A549 (cell line): ENCODE data around the gene HHLA2. TPM values are rescaled to one million over a fixed set of nuclear protein-coding genes. Genes with fewer than 3 reads are reported as not detected.

Source experiments
- ATAC-seq, 2 experiments: fragments of 200-7000 bp in 1 of 2; fragments of >200 bp in 1 of 2; cut with Nextera tagmentation in 1 of 2; cut with Tn5 transposase in 1 of 2; 3 replicates each; pipeline versions ENCODE4 v1.8.0 to v1.9.1; 2018 to 2020; ENCODE audit warnings: mild to moderate bottlenecking in 1 of 2, moderate library complexity in 1 of 2
- CTCF ChIA-PET: fragments of 300-600 bp; sonication (Branson Sonifier 250); formaldehyde crosslinking; extraction: SDS; loops from one replicate; lab custom pipeline; 2021; ENCODE audit warnings: antibody characterized with exemption, inconsistent platforms; lab: Yijun Ruan, JAX
- POLR2A ChIA-PET: fragments of 350-600 bp; formaldehyde crosslinking; extraction: SDS; loops from one replicate; lab custom pipeline; 2021; ENCODE audit warnings: antibody characterized with exemption, inconsistent platforms; lab: Yijun Ruan, JAX
- DNase-seq, 2 experiments: peaks; one replicate each; pipeline versions ENCODE4 v3.0.0 to v3.0.0-alpha.2; 2011 to 2016; ENCODE audit warnings: low read depth in 1 of 2, low spot score in 1 of 2
- FAIRE-seq: peaks from 2 replicates; lab custom pipeline; 2011; peaks lifted over from hg19 to GRCh38; lab: Jason Lieb, UNC
- H3K27ac ChIP-seq, 2 experiments: fragments of >200 bp; sonication (Bioruptor Twin); formaldehyde crosslinking; 3 replicates each; pipeline ENCODE4 v1.5.1; 2016 to 2017
- H3K4me1 ChIP-seq: fragments of >200 bp; sonication (Bioruptor Twin); formaldehyde crosslinking; 3 replicates; pipeline ENCODE4 v1.6.1; 2016
- H3K4me2 ChIP-seq: fragments of >200 bp; sonication (Bioruptor Twin); formaldehyde crosslinking; 3 replicates; pipeline ENCODE4 v1.6.1; 2016
- H3K4me3 ChIP-seq: fragments of >200 bp; sonication (Bioruptor Twin); formaldehyde crosslinking; 3 replicates; pipeline ENCODE4 v1.5.1; 2016
- H3K9me3 ChIP-seq: fragments of >200 bp; sonication (Bioruptor Twin); formaldehyde crosslinking; 3 replicates; pipeline ENCODE4 v1.6.1; 2016
- BHLHE40 ChIP-seq: IDR thresholded peaks from 2 replicates; pipeline ENCODE4 v1.6.1; 2012; ENCODE audit warnings: low read depth, low read length, inconsistent platforms
- CEBPB ChIP-seq, 2 experiments: fragments of >200 bp in 1 of 2; sonication (Bioruptor Twin) in 1 of 2; formaldehyde crosslinking in 1 of 2; IDR thresholded peaks; 2 replicates each; pipeline ENCODE4 v1.6.1; 2012 to 2016
- CHD4 ChIP-seq: fragments of 200-600 bp; sonication (generic); IDR thresholded peaks from 2 replicates; pipeline ENCODE4 v1.6.1; 2016; ENCODE audit warnings: antibody characterized with exemption, mild to moderate bottlenecking, borderline replicate concordance
- CTCF ChIP-seq: fragments of >200 bp; sonication (Bioruptor Twin); formaldehyde crosslinking; IDR thresholded peaks from 3 replicates; pipeline ENCODE4 v1.5.1; 2016
- E2F6 ChIP-seq: IDR thresholded peaks from 2 replicates; pipeline ENCODE4 v1.6.1; 2012; ENCODE audit warnings: low read depth, borderline replicate concordance
- EHMT2 ChIP-seq: fragments of 200-600 bp; sonication (generic); IDR thresholded peaks from 2 replicates; pipeline ENCODE4 v1.6.1; 2016; ENCODE audit warnings: antibody characterized with exemption, low read depth, mild to moderate bottlenecking, moderate library complexity
- FOSL2 ChIP-seq, 2 experiments: fragments of 450-650 bp in 1 of 2; fragments of >200 bp in 1 of 2; sonication (Bioruptor Twin) in 1 of 2; formaldehyde crosslinking; IDR thresholded peaks; 2 replicates each; pipeline versions ENCODE4 v1.5.0 to v1.6.1; 2016 to 2020; ENCODE audit warnings: mild to moderate bottlenecking in 1 of 2, moderate library complexity in 1 of 2
- GATA3 ChIP-seq: IDR thresholded peaks from 2 replicates; pipeline ENCODE4 v1.6.1; 2012; ENCODE audit warnings: borderline replicate concordance
- HDAC2 ChIP-seq: fragments of 200-600 bp; sonication (generic); IDR thresholded peaks from 2 replicates; pipeline ENCODE4 v1.6.1; 2016
- HEYL ChIP-seq: fragments of 250-450 bp; sonication (Bioruptor Pico); IDR thresholded peaks from 2 replicates; pipeline ENCODE4 v1.8.0; 2021; ENCODE audit warnings: mild to moderate bottlenecking, moderate library complexity
- HMGXB4 ChIP-seq: fragments of 250-450 bp; sonication (Bioruptor Pico); IDR thresholded peaks from 2 replicates; pipeline ENCODE4 v1.5.0; 2021; ENCODE audit warnings: mild to moderate bottlenecking, moderate library complexity, borderline replicate concordance
- JUN ChIP-seq, 2 experiments: fragments of >200 bp; sonication (Bioruptor Twin); formaldehyde crosslinking; IDR thresholded peaks; 2 replicates in 1 of 2; 3 replicates in 1 of 2; pipeline ENCODE4 v1.6.1; 2016 to 2017
- KDM1A ChIP-seq: fragments of 200-600 bp; sonication (generic); IDR thresholded peaks from 2 replicates; pipeline ENCODE4 v1.6.1; 2016; ENCODE audit warnings: low read depth, mild to moderate bottlenecking
- KDM5A ChIP-seq: fragments of 200-600 bp; sonication (generic); IDR thresholded peaks from 2 replicates; pipeline ENCODE4 v1.6.1; 2016; ENCODE audit warnings: antibody characterized with exemption, mild to moderate bottlenecking
- NFE2L2 ChIP-seq: fragments of 150-350 bp; conservative IDR thresholded peaks from 2 replicates; pipeline ENCODE4 v1.6.1; 2014; ENCODE audit warnings: low read length
- NPAS2 ChIP-seq: fragments of 250-450 bp; sonication (Bioruptor Pico); IDR thresholded peaks from 2 replicates; pipeline ENCODE4 v1.8.0; 2022; ENCODE audit warnings: mild to moderate bottlenecking, moderate library complexity, borderline replicate concordance
- PBX3 ChIP-seq: IDR thresholded peaks from 2 replicates; pipeline ENCODE4 v1.6.1; 2012
- POLR2AphosphoS2 ChIP-seq: conservative IDR thresholded peaks from 2 replicates; pipeline ENCODE4 v1.6.1; 2012; ENCODE audit warnings: low read length, improper control_type of control experiment, inconsistent platforms
- RCOR1 ChIP-seq: fragments of 150-350 bp; IDR thresholded peaks from 2 replicates; pipeline ENCODE4 v1.6.1; 2014; ENCODE audit warnings: antibody characterized with exemption, low read length, low read depth
- RFX5 ChIP-seq: fragments of 450-650 bp; IDR thresholded peaks from 2 replicates; pipeline ENCODE4 v1.7.1; 2014; ENCODE audit warnings: antibody characterized with exemption, mild to moderate bottlenecking, moderate library complexity
- ZC3H11A ChIP-seq: fragments of 450-650 bp; IDR thresholded peaks from 2 replicates; pipeline ENCODE4 v1.6.1; 2014; ENCODE audit warnings: antibody characterized with exemption, mild to moderate bottlenecking
- ZNF302 ChIP-seq: fragments of 250-450 bp; sonication (Bioruptor Pico); IDR thresholded peaks from 2 replicates; pipeline ENCODE4 v1.9.0; 2021; ENCODE audit warnings: inconsistent platforms, mild to moderate bottlenecking, moderate library complexity
- WGBS: methylation state at CpG from one replicate; pipeline ENCODE4 v1.1.6; 2017; ENCODE audit errors: missing lambda C conversion rate; 5-methylcytosine and 5-hydroxymethylcytosine counted together
- polyA plus RNA-seq, 4 experiments: library from polyadenylated mRNA; depleted of rRNA in 3 of 4; stranded (reverse); fragments of >200 nt; fragmentation: RNase III in 1 of 4; extraction: RNeasy Plus Mini Kit Qiagen cat#74134 plus additional on column Dnase treatment in 1 of 4; gene quantifications; 2 replicates in 3 of 4; 3 replicates in 1 of 4; pipeline ENCODE4 v1.2.3, GENCODE V29; 2011 to 2017

Gene HHLA2
- polyA plus RNA-seq, 2 of the 4 experiments (the other 2 are of a cell fraction) = 0.08 to 0.48 TPM

GRCh38 chr3:108302570-108302969 is 6.2 kb downstream of the HHLA2 start:
- POLR2A ChIA-PET = no interaction called here

GRCh38 chr3:108305484-108306172 is 9.3 kb downstream of the HHLA2 start:
- 60% methylated on average over 1 of the region's 1 CpG for WGBS
- no peak overlapping the region for H3K27ac ChIP-seq
- no peaks in the 10 kb centered on the region for H3K4me1 ChIP-seq
- POLR2A ChIA-PET = no interaction called here
- TF ChIP-seq KDM1A (no peak), E2F6 (no peak), FOSL2 (IDR thresholded peaks at IDR 0.05) (no peak), FOSL2 (CRISPR knock-in tag; IDR thresholded peaks at IDR 0.05) (no peak), BHLHE40 (no peak), HDAC2 (no peak), GATA3 (no peak), RCOR1 (no peak), ZC3H11A (no peak), EHMT2 (no peak), NFE2L2 (no peak), CEBPB (IDR thresholded peaks at IDR 0.05) (no peak), ZNF302 (CRISPR knock-in tag) (no peak), NPAS2 (no peak), CHD4 (no peak), POLR2AphosphoS2 (no peak), RFX5 (no peak)
- no peak overlapping the region for H3K4me3 ChIP-seq
- FAIRE-seq (no peak), ATAC-seq (no peak), DNase-seq (no peak)
- peaks cover 5% of the 10 kb centered on the region; the same call in 1 of the 3 replicates for H3K9me3 ChIP-seq
- no peak overlapping the region for H3K4me2 ChIP-seq
- CTCF ChIA-PET = no interaction called here

More at GRCh38 chr3:108302570-108302969, 6.2 kb downstream of the HHLA2 start:
- DNase-seq (no peak), FAIRE-seq (no peak), ATAC-seq (no peak)
- Histone ChIP-seq H3K4me3 (no peak overlapping the region), H3K4me1 (no peaks in the 10 kb centered on the region), H3K4me2 (0 out of 3 replicates have a peak overlapping the region, but pooled peaks have one; percentile 13), H3K27ac (no peak overlapping the region), H3K9me3 (no peaks in the 10 kb centered on the region)
- CTCF ChIA-PET = no interaction called here
- TF ChIP-seq PBX3 (no peak), CEBPB (IDR thresholded peaks at IDR 0.05) (0 out of 4 replicates have a peak, but pooled peaks of 1 of the 2 experiments have one; percentile 8), KDM5A (no peak)
- 87% methylated on average over 4 of the region's 4 CpGs for WGBS

GRCh38 chr3:108311797-108312196 is 15.4 kb downstream of the HHLA2 start:
- H3K9me3 ChIP-seq = peaks cover 5% of the 10 kb centered on the region; the same call in 1 of the 3 replicates
- no peak overlapping the region for H3K4me3 ChIP-seq
- no peaks in the 10 kb centered on the region for H3K4me1 ChIP-seq
- H3K27ac ChIP-seq = no peak overlapping the region
- H3K4me2 ChIP-seq = no peak overlapping the region
- no peak for FAIRE-seq
- ATAC-seq = no peak
- POLR2A ChIA-PET = no interaction called here
- TF ChIP-seq HDAC2 (no peak), JUN (IDR thresholded peaks at IDR 0.05) (no peak), FOSL2 (IDR thresholded peaks at IDR 0.05) (no peak), FOSL2 (CRISPR knock-in tag; IDR thresholded peaks at IDR 0.05) (no peak), HEYL (CRISPR knock-in tag) (no peak), ZC3H11A (no peak), GATA3 (no peak), CTCF (no peak), HMGXB4 (CRISPR knock-in tag) (no peak)
- CTCF ChIA-PET = interaction anchor here (1.2 kb wide), 1 partner anchor 15 kb away, joined by 3 read pairs; no protein-coding TSS in a partner anchor
- DNase-seq = no peak
- 34% methylated on average over 5 of the region's 5 CpGs for WGBS
